ENCODE data around the gene IFFO2.

Gene IFFO2

DNA sequence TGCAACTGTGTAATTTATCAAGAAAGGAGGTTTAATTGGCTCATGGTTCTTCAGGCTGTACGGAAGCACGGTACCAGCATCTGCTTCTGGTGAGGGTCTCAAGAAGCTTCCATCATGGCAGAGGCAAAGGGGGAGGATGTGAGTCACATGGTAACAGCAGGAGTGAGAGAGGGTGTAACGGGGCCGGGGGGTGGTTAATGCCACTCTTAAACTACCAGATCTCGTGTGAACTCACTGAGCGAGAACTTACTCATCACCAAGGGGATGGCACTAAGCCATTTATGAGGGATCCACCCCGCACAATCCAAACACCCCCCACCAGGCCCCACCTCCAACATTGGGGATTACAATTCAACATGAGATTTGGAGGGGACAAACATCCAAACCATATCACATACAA is 21.0 kb upstream of the IFFO2 start:
- H3K4me2 ChIP-seq (ENCODE audit: low read length), result no peak overlapping the region
- no peaks in the 10 kb centered on the region for H3K79me2 ChIP-seq (ENCODE audit: insufficient read depth, low read length)
- H3K9ac ChIP-seq (ENCODE audit: low read length), result no peak overlapping the region
- no peaks in the 10 kb centered on the region for H3F3A ChIP-seq (ENCODE audit: insufficient read depth, low read length)
- H3K4me3 ChIP-seq (ENCODE audit: low read depth, low read length, poor library complexity, severe bottlenecking), result no peak overlapping the region
- H3K27ac ChIP-seq (ENCODE audit: low read depth, low read length, poor library complexity, severe bottlenecking), result no peak overlapping the region
- no peaks in the 10 kb centered on the region for H3K9me3 ChIP-seq (ENCODE audit: low read length)
- no peak for TF ChIP-seq EZH2 (IDR thresholded peaks at IDR 0.05; ENCODE audit: borderline replicate concordance, low read length)
- TF ChIP-seq CTCF (IDR thresholded peaks at IDR 0.05; ENCODE audit: low read length), result no peak
- no peaks in the 10 kb centered on the region for H3K4me1 ChIP-seq (ENCODE audit: insufficient read depth, low read length, severe bottlenecking)
- no peak overlapping the region for H2AFZ ChIP-seq (ENCODE audit: low read length)
- H3K9me2 ChIP-seq (ENCODE audit: low read depth, low read length), result no peaks in the 10 kb centered on the region
- H3K36me3 ChIP-seq (ENCODE audit: insufficient read depth, low read length), result no peaks in the 10 kb centered on the region
- H3K27me3 ChIP-seq (ENCODE audit: insufficient read depth, low read length), result peaks cover 12% of the 10 kb centered on the region; the same call in 1 of the 2 replicates
- no peaks in the 10 kb centered on the region for H4K20me1 ChIP-seq (ENCODE audit: insufficient read depth, low read length)

DNA sequence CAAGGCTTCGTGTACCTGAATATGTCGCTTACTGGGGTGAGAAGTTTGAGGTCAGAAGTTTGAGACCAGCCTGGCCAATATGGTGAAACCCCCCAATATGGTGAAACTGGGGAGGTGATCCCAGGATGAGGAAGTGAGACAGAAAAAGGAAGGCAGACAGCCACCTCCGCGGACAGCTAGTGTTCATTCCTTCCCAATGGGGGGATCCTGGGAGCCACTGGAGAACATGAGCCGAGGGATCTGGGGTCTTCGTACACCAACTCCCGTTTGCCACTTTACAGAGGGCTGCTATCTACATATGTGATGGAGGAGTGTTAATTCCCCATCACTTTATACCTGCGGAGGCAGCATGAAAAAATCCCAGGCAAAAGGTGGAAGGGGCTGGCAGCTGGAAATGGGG is 19.6 kb upstream of the IFFO2 start:
- H3K9ac ChIP-seq (ENCODE audit: low read length), result no peak overlapping the region
- H3K36me3 ChIP-seq (ENCODE audit: insufficient read depth, low read length), result no peaks in the 10 kb centered on the region
- H2AFZ ChIP-seq (ENCODE audit: low read length), result no peak overlapping the region
- H3K27me3 ChIP-seq (ENCODE audit: insufficient read depth, low read length), result peaks cover 12% of the 10 kb centered on the region; the same call in 1 of the 2 replicates
- TF ChIP-seq EZH2 (IDR thresholded peaks at IDR 0.05; ENCODE audit: borderline replicate concordance, low read length) (no peak), CTCF (IDR thresholded peaks at IDR 0.05; ENCODE audit: low read length) (no peak)
- no peaks in the 10 kb centered on the region for H3F3A ChIP-seq (ENCODE audit: insufficient read depth, low read length)
- no peaks in the 10 kb centered on the region for H3K4me1 ChIP-seq (ENCODE audit: insufficient read depth, low read length, severe bottlenecking)
- H3K9me2 ChIP-seq (ENCODE audit: low read depth, low read length), result no peaks in the 10 kb centered on the region
- no peak overlapping the region for H3K27ac ChIP-seq (ENCODE audit: low read depth, low read length, poor library complexity, severe bottlenecking)
- no peaks in the 10 kb centered on the region for H4K20me1 ChIP-seq (ENCODE audit: insufficient read depth, low read length)
- H3K79me2 ChIP-seq (ENCODE audit: insufficient read depth, low read length), result no peaks in the 10 kb centered on the region
- H3K4me2 ChIP-seq (ENCODE audit: low read length), result no peak overlapping the region
- no peaks in the 10 kb centered on the region for H3K9me3 ChIP-seq (ENCODE audit: low read length)
- no peak overlapping the region for H3K4me3 ChIP-seq (ENCODE audit: low read depth, low read length, poor library complexity, severe bottlenecking)

- Histone ChIP-seq H3K4me3 (ENCODE audit: low read depth, low read length, poor library complexity, severe bottlenecking) (no peak overlapping the region), H3K9ac (ENCODE audit: low read length) (no peak overlapping the region), H3K79me2 (ENCODE audit: insufficient read depth, low read length) (no peaks in the 10 kb centered on the region), H3K4me2 (ENCODE audit: low read length) (no peak overlapping the region), H3K27me3 (ENCODE audit: insufficient read depth, low read length) (peaks cover 12% of the 10 kb centered on the region; the same call in 1 of the 2 replicates), H3K9me2 (ENCODE audit: low read depth, low read length) (no peaks in the 10 kb centered on the region), H3K9me3 (ENCODE audit: low read length) (no peaks in the 10 kb centered on the region), H3K36me3 (ENCODE audit: insufficient read depth, low read length) (no peaks in the 10 kb centered on the region), H2AFZ (ENCODE audit: low read length) (no peak overlapping the region), H3F3A (ENCODE audit: insufficient read depth, low read length) (no peaks in the 10 kb centered on the region), H3K4me1 (ENCODE audit: insufficient read depth, low read length, severe bottlenecking) (no peaks in the 10 kb centered on the region), H3K27ac (ENCODE audit: low read depth, low read length, poor library complexity, severe bottlenecking) (no peak overlapping the region), H4K20me1 (ENCODE audit: insufficient read depth, low read length) (no peaks in the 10 kb centered on the region)
- TF ChIP-seq EZH2 (IDR thresholded peaks at IDR 0.05; ENCODE audit: borderline replicate concordance, low read length), result no peak
- no peak for TF ChIP-seq CTCF (IDR thresholded peaks at IDR 0.05; ENCODE audit: low read length)
These were observed 18.1 kb upstream of the IFFO2 start for GRCh38 chr1:18974606-18975005.

Data from OCI-LY1 (cell line).